Measurements from ENCODE around the gene CELSR1. TPM values are rescaled to one million over a fixed set of nuclear protein-coding genes. Genes with fewer than 3 reads are reported as not detected.

CELSR1 gene
- total and polyA plus RNA-seq, 2 donors (not counting 1 experiment from before 2014, with no cell fraction given), result 30.2 to 34.8 TPM

DNA sequence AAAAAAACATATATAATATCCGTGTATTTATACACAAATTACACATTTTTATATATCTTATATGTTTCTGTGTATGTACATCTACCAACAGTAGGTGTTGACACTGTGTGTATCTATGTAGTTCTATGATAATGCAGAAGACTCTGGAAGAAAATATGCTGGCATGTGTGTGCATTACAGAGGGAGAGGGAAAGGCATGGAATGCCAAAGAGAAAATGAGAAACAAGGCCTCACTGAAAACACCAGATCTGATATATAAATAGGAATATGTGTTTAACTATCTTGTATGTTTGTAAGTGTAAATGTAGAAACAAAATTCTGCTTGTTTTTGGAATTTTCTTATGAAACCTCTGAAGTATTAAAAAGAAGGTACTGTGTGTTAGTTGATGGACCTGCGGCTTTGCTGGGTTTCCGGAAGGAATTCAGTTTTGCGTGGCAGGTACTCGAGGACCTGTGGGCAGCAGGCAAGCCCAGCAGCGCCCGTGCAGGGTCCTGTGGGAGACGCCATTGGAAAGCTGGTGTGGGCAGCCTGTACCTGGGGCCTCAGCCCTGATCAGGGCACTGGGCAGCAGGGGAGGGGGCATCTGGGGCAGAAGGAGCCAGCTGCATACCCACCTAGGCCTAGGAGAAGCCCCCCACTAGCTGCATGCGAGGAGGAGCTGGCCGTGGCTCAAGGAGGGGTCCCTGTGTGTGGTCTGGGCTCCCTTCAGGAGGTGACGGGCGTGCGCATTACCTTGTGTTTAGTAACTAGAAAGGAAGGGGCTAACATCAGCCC lies 209.5 kb downstream of the CELSR1 start:
- H3K4me3 ChIP-seq (ENCODE audit: control extremely low read depth in 1 of 5, extremely low read depth in 1 of 5, insufficient read depth in 1 of 5, low read depth in 2 of 5, low read length in 4 of 5), result no peak overlapping the region
- whole genome bisulfite sequencing (ENCODE audit: insufficient coverage), result 95% methylated on average over 11 of the region's 13 CpGs
- no peak overlapping the region for H3K4me3 Mint-ChIP-seq
- DNase-seq, result no peak
- H3K36me3 ChIP-seq (replicated peaks in 1 of 2; ENCODE audit: control extremely low read depth in 1 of 2, control insufficient read depth in 1 of 2, extremely low read depth in 1 of 2, insufficient read depth in 2 of 2, low read length in 1 of 2), result no peaks in the 10 kb centered on the region
- H3K4me1 ChIP-seq (ENCODE audit: control insufficient read depth in 2 of 2, insufficient read depth in 2 of 2, low read length in 2 of 2), result no peaks in the 10 kb centered on the region
- H2AFZ ChIP-seq (ENCODE audit: insufficient read depth, low read depth, low read length, poor library complexity, severe bottlenecking), result no peak overlapping the region
- no peak overlapping the region for H3K9ac ChIP-seq (ENCODE audit: low read length)
- H3K9me3 Mint-ChIP-seq (ENCODE audit: insufficient read depth), result no peaks in the 10 kb centered on the region
- no peaks in the 10 kb centered on the region for H3K9me3 ChIP-seq (ENCODE audit: control extremely low read depth in 1 of 3, control insufficient read depth in 2 of 3, insufficient read depth in 1 of 3, low read length in 2 of 3)
- H3K27ac Mint-ChIP-seq, result no peak overlapping the region
- H3K27me3 Mint-ChIP-seq, result no peaks in the 10 kb centered on the region
- no peaks in the 10 kb centered on the region for H3K27me3 ChIP-seq (replicated peaks in 1 of 4; ENCODE audit: control extremely low read depth in 1 of 4, control insufficient read depth in 3 of 4, insufficient read depth in 4 of 4, low read length in 3 of 4)
- no peak for TF ChIP-seq EZH2 (IDR thresholded peaks at IDR 0.05; ENCODE audit: borderline replicate concordance, insufficient read depth, low read depth, low read length, poor library complexity, severe bottlenecking)
- TF ChIP-seq, protein P1, sequence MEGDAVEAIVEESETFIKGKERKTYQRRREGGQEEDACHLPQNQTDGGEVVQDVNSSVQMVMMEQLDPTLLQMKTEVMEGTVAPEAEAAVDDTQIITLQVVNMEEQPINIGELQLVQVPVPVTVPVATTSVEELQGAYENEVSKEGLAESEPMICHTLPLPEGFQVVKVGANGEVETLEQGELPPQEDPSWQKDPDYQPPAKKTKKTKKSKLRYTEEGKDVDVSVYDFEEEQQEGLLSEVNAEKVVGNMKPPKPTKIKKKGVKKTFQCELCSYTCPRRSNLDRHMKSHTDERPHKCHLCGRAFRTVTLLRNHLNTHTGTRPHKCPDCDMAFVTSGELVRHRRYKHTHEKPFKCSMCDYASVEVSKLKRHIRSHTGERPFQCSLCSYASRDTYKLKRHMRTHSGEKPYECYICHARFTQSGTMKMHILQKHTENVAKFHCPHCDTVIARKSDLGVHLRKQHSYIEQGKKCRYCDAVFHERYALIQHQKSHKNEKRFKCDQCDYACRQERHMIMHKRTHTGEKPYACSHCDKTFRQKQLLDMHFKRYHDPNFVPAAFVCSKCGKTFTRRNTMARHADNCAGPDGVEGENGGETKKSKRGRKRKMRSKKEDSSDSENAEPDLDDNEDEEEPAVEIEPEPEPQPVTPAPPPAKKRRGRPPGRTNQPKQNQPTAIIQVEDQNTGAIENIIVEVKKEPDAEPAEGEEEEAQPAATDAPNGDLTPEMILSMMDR (IDR thresholded peaks at IDR 0.05), result no peak
- no peak for ATAC-seq (ENCODE audit: low read depth)
- H3K79me2 ChIP-seq (ENCODE audit: control insufficient read depth, insufficient read depth, low read length), result no peaks in the 10 kb centered on the region
- intact Hi-C loops (cut with micrococcal nuclease), result no loop called here
- no peaks in the 10 kb centered on the region for H3K4me1 Mint-ChIP-seq
- POLR2A ChIA-PET, result no interaction called here
- H3K27ac ChIP-seq (ENCODE audit: low read length in 2 of 2), result no peak overlapping the region
- H3K4me2 ChIP-seq (replicated peaks; ENCODE audit: low read depth, low read length, poor library complexity, severe bottlenecking), result no peak overlapping the region
- CTCF ChIA-PET, result no interaction called here
- no peaks in the 10 kb centered on the region for H4K20me1 ChIP-seq (ENCODE audit: control insufficient read depth, insufficient read depth, low read length, poor library complexity, severe bottlenecking)

DNA sequence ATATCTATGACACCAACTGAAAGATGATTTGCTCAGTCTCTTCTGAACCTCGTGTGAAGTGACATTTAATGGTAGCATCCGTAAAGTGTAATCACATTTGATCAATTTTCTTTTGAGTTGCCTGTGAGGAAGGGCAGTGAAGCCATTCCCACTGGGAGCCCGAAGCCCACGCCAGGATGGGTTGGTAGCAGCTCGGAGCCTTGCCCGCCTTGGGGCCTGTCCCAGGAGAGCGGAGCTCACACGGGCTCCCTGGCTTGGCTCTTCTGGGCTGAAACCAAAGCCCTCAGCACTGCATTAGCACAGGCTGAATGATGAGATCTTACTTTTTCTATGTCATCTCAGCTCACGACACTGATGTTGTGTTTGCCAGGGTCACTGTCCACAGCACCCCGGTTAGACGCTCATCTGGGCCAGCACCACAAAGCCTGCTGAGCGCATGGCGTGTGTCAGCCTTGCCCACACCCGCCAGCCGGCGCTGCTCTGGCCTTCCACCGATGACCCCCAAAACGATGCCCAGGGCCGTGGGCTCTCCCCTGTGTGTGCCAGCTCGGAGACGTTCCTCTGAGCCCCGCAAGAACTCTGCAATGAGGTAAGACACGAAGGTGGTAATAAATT lies 211.2 kb downstream of the CELSR1 start:
- Histone ChIP-seq H4K20me1 (ENCODE audit: control insufficient read depth, insufficient read depth, low read length, poor library complexity, severe bottlenecking) (no peaks in the 10 kb centered on the region), H3K27me3 (replicated peaks in 1 of 4; ENCODE audit: control extremely low read depth in 1 of 4, control insufficient read depth in 3 of 4, insufficient read depth in 4 of 4, low read length in 3 of 4) (no peaks in the 10 kb centered on the region), H3K36me3 (replicated peaks in 1 of 2; ENCODE audit: control extremely low read depth in 1 of 2, control insufficient read depth in 1 of 2, extremely low read depth in 1 of 2, insufficient read depth in 2 of 2, low read length in 1 of 2) (no peaks in the 10 kb centered on the region), H3K9me3 (ENCODE audit: control extremely low read depth in 1 of 3, control insufficient read depth in 2 of 3, insufficient read depth in 1 of 3, low read length in 2 of 3) (no peaks in the 10 kb centered on the region), H3K9ac (ENCODE audit: low read length) (no peak overlapping the region), H2AFZ (ENCODE audit: insufficient read depth, low read depth, low read length, poor library complexity, severe bottlenecking) (no peak overlapping the region), H3K4me2 (replicated peaks; ENCODE audit: low read depth, low read length, poor library complexity, severe bottlenecking) (no peak overlapping the region), H3K79me2 (ENCODE audit: control insufficient read depth, insufficient read depth, low read length) (no peaks in the 10 kb centered on the region), H3K4me3 (ENCODE audit: control extremely low read depth in 1 of 5, extremely low read depth in 1 of 5, insufficient read depth in 1 of 5, low read depth in 2 of 5, low read length in 4 of 5) (no peak overlapping the region), H3K4me1 (ENCODE audit: control insufficient read depth in 2 of 2, insufficient read depth in 2 of 2, low read length in 2 of 2) (no peaks in the 10 kb centered on the region), H3K27ac (ENCODE audit: low read length in 2 of 2) (no peak overlapping the region)
- ChIA-PET POLR2A (interaction anchor here (0.5 kb wide), 1 partner anchor 13 kb away, joined by 4 read pairs; no protein-coding TSS in a partner anchor), CTCF (interaction anchor here (1.3 kb wide), 1 partner anchor 204 kb away, joined by 3 read pairs; no protein-coding TSS in a partner anchor)
- TF ChIP-seq, protein P1 (IDR thresholded peaks at IDR 0.05), result no peak
- no peak for TF ChIP-seq EZH2 (IDR thresholded peaks at IDR 0.05; ENCODE audit: borderline replicate concordance, insufficient read depth, low read depth, low read length, poor library complexity, severe bottlenecking)
- Mint-ChIP-seq H3K4me1 (no peaks in the 10 kb centered on the region), H3K27ac (no peak overlapping the region), H3K4me3 (no peak overlapping the region), H3K9me3 (ENCODE audit: insufficient read depth) (no peaks in the 10 kb centered on the region), H3K27me3 (no peaks in the 10 kb centered on the region)
- WGBS (ENCODE audit: insufficient coverage), result 99% methylated on average over 22 of the region's 23 CpGs
- DNase-seq (no peak), ATAC-seq (ENCODE audit: low read depth) (no peak)
- intact Hi-C loops (cut with micrococcal nuclease), result no loop called here
